ENCODE results near the gene CDK10.

Gene CDK10

DNA sequence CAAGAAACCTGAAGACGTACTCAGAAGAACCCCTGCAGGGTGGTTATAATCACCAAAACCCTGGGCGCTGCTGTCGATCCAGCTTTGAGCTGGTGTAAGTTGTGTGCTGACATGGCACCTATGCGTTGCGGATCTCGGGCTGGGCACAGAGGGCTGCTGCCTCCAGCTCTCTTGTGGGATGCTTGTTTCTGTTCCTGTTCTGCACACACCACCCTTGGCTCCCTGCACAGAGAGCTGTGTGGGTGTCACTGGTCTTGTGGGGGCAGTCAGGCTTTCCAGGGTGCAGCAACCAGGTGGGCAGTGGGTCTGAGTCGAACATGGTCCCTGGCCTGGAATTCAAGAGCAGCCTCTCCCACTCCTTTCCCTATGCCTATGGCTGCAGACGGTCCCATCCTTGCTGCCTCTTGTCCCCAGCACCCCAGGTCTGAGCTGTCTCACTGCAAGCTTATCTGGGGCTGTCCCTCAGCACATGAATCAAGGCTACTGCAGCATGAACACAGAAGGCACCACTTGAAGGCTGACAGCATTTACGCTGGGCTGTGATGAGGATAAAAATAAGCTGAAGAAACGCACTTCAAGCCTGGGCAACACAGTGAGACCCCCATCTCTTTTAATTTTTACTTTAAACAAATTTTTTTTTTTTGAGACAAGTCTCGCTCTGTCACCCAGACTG lies 55.0 kb downstream of the CDK10 start:
- Histone ChIP-seq H3K36me3 (replicated peaks; ENCODE audit: insufficient read depth, low read length) (no peaks in the 10 kb centered on the region), H3K27me3 (replicated peaks; ENCODE audit: insufficient read depth, low read length) (no peaks in the 10 kb centered on the region)

DNA sequence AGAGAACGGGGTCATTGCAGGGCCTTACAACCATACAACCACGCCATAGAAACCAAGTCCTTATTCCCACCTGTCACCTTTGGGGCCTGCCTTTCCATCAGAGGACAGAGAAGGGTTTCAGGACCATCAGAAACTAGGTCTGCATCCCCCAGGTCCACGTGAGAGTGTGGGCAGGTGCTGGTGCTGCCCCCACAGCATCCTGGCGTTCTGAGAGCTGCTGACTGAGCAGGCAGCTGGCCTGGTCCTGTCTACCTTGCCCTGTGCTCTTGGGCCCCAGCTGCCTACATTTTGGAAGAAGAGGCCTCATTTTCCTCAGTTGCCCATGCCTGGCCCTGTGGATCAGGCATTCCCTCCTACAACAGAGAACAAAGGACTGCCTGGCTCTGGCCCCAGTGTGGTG lies 56.5 kb downstream of the CDK10 start:
- H3K36me3 ChIP-seq (replicated peaks; ENCODE audit: insufficient read depth, low read length) = no peaks in the 10 kb centered on the region
- peaks cover 12% of the 10 kb centered on the region for H3F3A ChIP-seq (ENCODE audit: insufficient read depth, low read length)
- TF ChIP-seq EZH2phosphoT487 (IDR thresholded peaks at IDR 0.05; ENCODE audit: low read length) = no peak
- no peaks in the 10 kb centered on the region for H3K9me3 ChIP-seq (replicated peaks; ENCODE audit: insufficient read depth, low read length)
- H3K27me3 ChIP-seq (replicated peaks; ENCODE audit: insufficient read depth, low read length) = no peaks in the 10 kb centered on the region
- no peak overlapping the region for H2AFZ ChIP-seq (ENCODE audit: low read length)
- peak overlapping the region; percentile 21; the same call in 1 of the 2 replicates for H3K4me2 ChIP-seq (ENCODE audit: low read depth, low read length)
- H3K4me1 ChIP-seq (ENCODE audit: low read length) = peaks cover 8% of the 10 kb centered on the region
- peaks cover 3% of the 10 kb centered on the region for H3K79me2 ChIP-seq (ENCODE audit: low read length)
- H3K27ac ChIP-seq (ENCODE audit: low read length) = peak overlapping the region; percentile 87
- no peak overlapping the region for H3K4me3 ChIP-seq (ENCODE audit: low read length)
- H3K9me2 ChIP-seq (replicated peaks; ENCODE audit: insufficient read depth, low read length) = no peaks in the 10 kb centered on the region
- H3K9ac ChIP-seq (ENCODE audit: low read length) = 0 out of 2 replicates have a peak overlapping the region, but pooled peaks have one; percentile 23
- peak; percentile 55 for DNase-seq
- H4K20me1 ChIP-seq (ENCODE audit: insufficient read depth, low read length) = no peaks in the 10 kb centered on the region

More for the DNA sequence above, 55.0 kb downstream of the CDK10 start:
- TF ChIP-seq EZH2phosphoT487 (IDR thresholded peaks at IDR 0.05; ENCODE audit: low read length) (no peak), EZH2 (optimal IDR thresholded peaks at IDR 0.05; ENCODE audit: low read depth, low read length) (no peak)
- TF ChIP-seq, protein P1, sequence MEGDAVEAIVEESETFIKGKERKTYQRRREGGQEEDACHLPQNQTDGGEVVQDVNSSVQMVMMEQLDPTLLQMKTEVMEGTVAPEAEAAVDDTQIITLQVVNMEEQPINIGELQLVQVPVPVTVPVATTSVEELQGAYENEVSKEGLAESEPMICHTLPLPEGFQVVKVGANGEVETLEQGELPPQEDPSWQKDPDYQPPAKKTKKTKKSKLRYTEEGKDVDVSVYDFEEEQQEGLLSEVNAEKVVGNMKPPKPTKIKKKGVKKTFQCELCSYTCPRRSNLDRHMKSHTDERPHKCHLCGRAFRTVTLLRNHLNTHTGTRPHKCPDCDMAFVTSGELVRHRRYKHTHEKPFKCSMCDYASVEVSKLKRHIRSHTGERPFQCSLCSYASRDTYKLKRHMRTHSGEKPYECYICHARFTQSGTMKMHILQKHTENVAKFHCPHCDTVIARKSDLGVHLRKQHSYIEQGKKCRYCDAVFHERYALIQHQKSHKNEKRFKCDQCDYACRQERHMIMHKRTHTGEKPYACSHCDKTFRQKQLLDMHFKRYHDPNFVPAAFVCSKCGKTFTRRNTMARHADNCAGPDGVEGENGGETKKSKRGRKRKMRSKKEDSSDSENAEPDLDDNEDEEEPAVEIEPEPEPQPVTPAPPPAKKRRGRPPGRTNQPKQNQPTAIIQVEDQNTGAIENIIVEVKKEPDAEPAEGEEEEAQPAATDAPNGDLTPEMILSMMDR (IDR thresholded peaks at IDR 0.05; ENCODE audit: low read length) = no peak
- Histone ChIP-seq H3K27ac (ENCODE audit: low read length) (peak overlapping the region; percentile 87; the same call in 1 of the 2 replicates), H3F3A (ENCODE audit: insufficient read depth, low read length) (peaks cover 12% of the 10 kb centered on the region), H3K9me2 (replicated peaks; ENCODE audit: insufficient read depth, low read length) (no peaks in the 10 kb centered on the region), H3K9ac (ENCODE audit: low read length) (no peak overlapping the region), H4K20me1 (ENCODE audit: insufficient read depth, low read length) (no peaks in the 10 kb centered on the region), H3K9me3 (replicated peaks; ENCODE audit: insufficient read depth, low read length) (no peaks in the 10 kb centered on the region), H2AFZ (ENCODE audit: low read length) (no peak overlapping the region), H3K4me1 (ENCODE audit: low read length) (peaks cover 8% of the 10 kb centered on the region), H3K4me2 (ENCODE audit: low read depth, low read length) (no peak overlapping the region), H3K79me2 (ENCODE audit: low read length) (peaks cover 16% of the 10 kb centered on the region), H3K4me3 (ENCODE audit: low read length) (no peak overlapping the region)
- DNase-seq = no peak

DNA sequence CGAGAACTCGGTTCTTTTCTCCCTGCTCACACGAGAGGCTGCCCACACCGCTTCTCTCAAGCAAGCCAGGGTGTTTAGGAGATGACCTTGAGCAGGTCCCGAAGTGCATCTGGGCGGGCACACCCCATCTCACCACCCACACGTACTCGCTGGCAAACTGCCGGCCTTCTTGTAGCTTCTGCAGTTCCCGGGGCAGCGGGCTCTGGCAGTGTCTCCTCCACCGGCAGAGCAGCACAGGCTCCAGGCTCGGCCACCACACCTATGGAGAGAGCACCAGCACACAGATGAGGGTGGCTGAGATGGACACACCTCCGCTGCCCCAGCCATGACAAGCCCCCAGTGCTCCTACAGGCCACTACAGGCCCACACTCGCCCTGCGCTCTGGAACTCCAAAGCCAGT lies 58.3 kb downstream of the CDK10 start:
- no peak overlapping the region for H3K4me3 ChIP-seq (ENCODE audit: low read length)
- no peaks in the 10 kb centered on the region for H4K20me1 ChIP-seq (ENCODE audit: insufficient read depth, low read length)
- DNase-seq = no peak
- peaks cover 12% of the 10 kb centered on the region for H3F3A ChIP-seq (ENCODE audit: insufficient read depth, low read length)
- no peaks in the 10 kb centered on the region for H3K9me3 ChIP-seq (replicated peaks; ENCODE audit: insufficient read depth, low read length)
- no peaks in the 10 kb centered on the region for H3K27me3 ChIP-seq (replicated peaks; ENCODE audit: insufficient read depth, low read length)
- no peak overlapping the region for H3K27ac ChIP-seq (ENCODE audit: low read length)
- TF ChIP-seq, protein P1 (IDR thresholded peaks at IDR 0.05; ENCODE audit: low read length) = no peak
- no peak for TF ChIP-seq EZH2 (optimal IDR thresholded peaks at IDR 0.05; ENCODE audit: low read depth, low read length)
- no peak for TF ChIP-seq EZH2phosphoT487 (IDR thresholded peaks at IDR 0.05; ENCODE audit: low read length)
- H3K9me2 ChIP-seq (replicated peaks; ENCODE audit: insufficient read depth, low read length) = no peaks in the 10 kb centered on the region
- no peak overlapping the region for H3K9ac ChIP-seq (ENCODE audit: low read length)
- peaks cover 8% of the 10 kb centered on the region for H3K4me1 ChIP-seq (ENCODE audit: low read length)
- H3K36me3 ChIP-seq (replicated peaks; ENCODE audit: insufficient read depth, low read length) = no peaks in the 10 kb centered on the region
- H3K4me2 ChIP-seq (ENCODE audit: low read depth, low read length) = no peak overlapping the region
- H2AFZ ChIP-seq (ENCODE audit: low read length) = no peak overlapping the region
- H3K79me2 ChIP-seq (ENCODE audit: low read length) = peaks cover 4% of the 10 kb centered on the region; the same call in 1 of the 2 replicates
